Lung (tissue), 12 donors: ENCODE data around the gene TMEM229A. TPM values are rescaled to one million over a fixed set of nuclear protein-coding genes. Genes with fewer than 3 reads are reported as not detected.

Experiments
- ATAC-seq: fragments of 200-7000 bp; cut with Tn5 transposase; one replicate; pipeline ENCODE4 v1.9.1; 2020; ENCODE audit warnings: moderate number of reproducible peaks; ENCODE audit not compliant: insufficient read depth, low FRiP score
- DNase-seq, 3 donors: peaks; one replicate each; pipeline ENCODE4 v3.0.0-alpha.2; 2013 to 2017
- H3K27ac ChIP-seq, 2 donors: one replicate each; pipeline ENCODE4 v1.5.1; 2013; ENCODE audit warnings: mild to moderate bottlenecking in 2 of 2, moderate library complexity in 2 of 2, control low read depth in 1 of 2, inconsistent platforms in 1 of 2, low read depth in 1 of 2, low read length in 1 of 2
- H3K27me3 ChIP-seq, 3 donors: one replicate each; pipeline ENCODE4 v1.5.1; 2013; ENCODE audit warnings: low read length in 2 of 3; ENCODE audit not compliant: control insufficient read depth in 3 of 3, insufficient read depth in 3 of 3
- H3K36me3 ChIP-seq, 4 donors: one replicate each; pipeline ENCODE4 v1.5.1; 2013; ENCODE audit warnings: low read length in 4 of 4, mild to moderate bottlenecking in 1 of 4, moderate library complexity in 1 of 4; ENCODE audit not compliant: control insufficient read depth in 4 of 4, insufficient read depth in 4 of 4
- H3K4me1 ChIP-seq, 5 donors: one replicate each; pipeline ENCODE4 v1.5.1; 2013; ENCODE audit warnings: low read length in 5 of 5, mild to moderate bottlenecking in 2 of 5, moderate library complexity in 1 of 5; ENCODE audit not compliant: control insufficient read depth in 5 of 5, insufficient read depth in 5 of 5
- H3K4me3 ChIP-seq: one replicate; pipeline ENCODE4 v1.5.1; 2013; ENCODE audit warnings: mild to moderate bottlenecking, control low read depth, moderate library complexity
- H3K9ac ChIP-seq, 2 donors: one replicate each; pipeline ENCODE4 v1.5.1; 2013; ENCODE audit warnings: low read length in 2 of 2, control low read depth in 1 of 2; ENCODE audit not compliant: insufficient read depth in 1 of 2
- H3K9me3 ChIP-seq, 4 donors: one replicate each; pipeline ENCODE4 v1.5.1; 2013; ENCODE audit warnings: low read length in 3 of 4, mild to moderate bottlenecking in 1 of 4, moderate library complexity in 1 of 4; ENCODE audit not compliant: control insufficient read depth in 4 of 4, insufficient read depth in 3 of 4
- WGBS, 2 donors: extraction: QIAGEN DNeasy Blood & Tissue Kit; methylation state at CpG; one replicate each; pipeline ENCODE4 v1.1.7; 2013; 5-methylcytosine and 5-hydroxymethylcytosine counted together
- polyA plus RNA-seq, 2 donors: library from polyadenylated mRNA; stranded (reverse); fragments of 200-250 nt; gene quantifications; one replicate each; pipeline ENCODE4 v1.2.1, GENCODE V29; 2013
- total RNA-seq, 2 donors: library from RNA; depleted of rRNA in 1 of 2; stranded (reverse); fragments of >200 nt in 1 of 2; gene quantifications; one replicate each; pipeline ENCODE4 v1.2.1, GENCODE V29; 2014 to 2021
- TF ChIP-seq, protein P1 (sequence below): IDR thresholded peaks from 2 replicates; pipeline ENCODE4 v1.5.1; 2012; ENCODE audit warnings: mild to moderate bottlenecking; ENCODE audit errors: control extremely low read depth, extremely low read depth
- donor health status: control.
- donor health status: control.
- donor health status: Bipolar disorder and iron deficiency.
- donor health status: healthy.
- donor health status: DM: yes; HTN: yes; CAD: no.

The TMEM229A gene
- total and polyA plus RNA-seq, 4 donors = 0.34 TPM; not detected in 3

DNA sequence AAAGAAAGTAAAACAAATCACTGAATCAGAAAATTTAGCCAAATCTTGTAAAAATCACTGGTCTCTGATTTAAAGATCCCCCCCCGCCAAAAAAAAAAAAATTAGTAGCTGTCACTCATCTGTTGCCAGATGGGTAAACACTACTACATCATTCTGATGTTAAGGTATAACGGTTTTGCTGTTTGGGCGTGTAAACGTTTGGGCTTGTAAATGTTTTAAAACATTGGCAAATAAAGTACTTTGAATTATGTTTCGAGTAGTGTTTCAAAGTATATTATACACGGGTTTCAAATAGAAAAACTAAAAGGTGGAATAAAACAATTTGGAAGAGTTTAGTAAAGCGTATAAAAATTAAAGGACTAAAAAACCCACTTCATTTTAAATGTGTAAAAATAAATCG is 1.5 kb downstream of the TMEM229A start:
- no peak overlapping the region for H3K9ac ChIP-seq
- peaks cover 12 to 28% (median 12%) of the 10 kb centered on the region in 3 donors for H3K27me3 ChIP-seq
- peaks cover 0 to 9% (median 0%) of the 10 kb centered on the region in 4 donors for H3K9me3 ChIP-seq
- no peak for ATAC-seq
- H3K4me3 ChIP-seq = no peak overlapping the region
- H3K36me3 ChIP-seq = no peaks in the 10 kb centered on the region
- no peak overlapping the region for H3K27ac ChIP-seq
- TF ChIP-seq, protein P1, sequence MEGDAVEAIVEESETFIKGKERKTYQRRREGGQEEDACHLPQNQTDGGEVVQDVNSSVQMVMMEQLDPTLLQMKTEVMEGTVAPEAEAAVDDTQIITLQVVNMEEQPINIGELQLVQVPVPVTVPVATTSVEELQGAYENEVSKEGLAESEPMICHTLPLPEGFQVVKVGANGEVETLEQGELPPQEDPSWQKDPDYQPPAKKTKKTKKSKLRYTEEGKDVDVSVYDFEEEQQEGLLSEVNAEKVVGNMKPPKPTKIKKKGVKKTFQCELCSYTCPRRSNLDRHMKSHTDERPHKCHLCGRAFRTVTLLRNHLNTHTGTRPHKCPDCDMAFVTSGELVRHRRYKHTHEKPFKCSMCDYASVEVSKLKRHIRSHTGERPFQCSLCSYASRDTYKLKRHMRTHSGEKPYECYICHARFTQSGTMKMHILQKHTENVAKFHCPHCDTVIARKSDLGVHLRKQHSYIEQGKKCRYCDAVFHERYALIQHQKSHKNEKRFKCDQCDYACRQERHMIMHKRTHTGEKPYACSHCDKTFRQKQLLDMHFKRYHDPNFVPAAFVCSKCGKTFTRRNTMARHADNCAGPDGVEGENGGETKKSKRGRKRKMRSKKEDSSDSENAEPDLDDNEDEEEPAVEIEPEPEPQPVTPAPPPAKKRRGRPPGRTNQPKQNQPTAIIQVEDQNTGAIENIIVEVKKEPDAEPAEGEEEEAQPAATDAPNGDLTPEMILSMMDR = no peak
- peaks cover 0 to 17% (median 5%) of the 10 kb centered on the region in 5 donors for H3K4me1 ChIP-seq
- DNase-seq = peak in 1 of 3 donors; percentile 12
- 30 to 39% methylated on average over 8 of the region's 8 CpGs for WGBS, 2 donors

DNA sequence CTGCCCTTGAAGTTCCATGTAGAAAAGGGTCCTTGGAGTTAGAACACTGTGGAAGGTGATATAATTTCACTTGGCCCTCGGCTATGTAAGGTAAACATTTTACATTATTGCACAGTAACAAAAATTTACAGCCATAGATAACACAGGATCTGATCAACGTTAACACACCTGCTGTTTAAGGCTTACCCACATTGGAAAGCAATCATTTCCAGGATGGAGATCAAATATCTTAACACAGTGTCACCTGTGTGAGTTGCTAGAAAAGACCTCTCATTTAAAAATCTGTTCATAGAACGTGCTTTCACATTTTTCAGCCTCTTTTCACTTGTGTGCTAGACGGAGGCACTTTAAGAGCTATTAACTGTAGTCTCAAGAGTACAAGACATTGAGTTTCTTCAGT is 1.9 kb downstream of the TMEM229A start:
- H3K9me3 ChIP-seq = peaks cover 0 to 9% (median 0%) of the 10 kb centered on the region in 4 donors
- H3K27ac ChIP-seq = no peak overlapping the region
- no peak overlapping the region for H3K4me3 ChIP-seq
- 50 to 52% methylated on average over 4 of the region's 4 CpGs for WGBS, 2 donors
- DNase-seq = no peak
- ATAC-seq = no peak
- H3K4me1 ChIP-seq = peaks cover 0 to 17% (median 5%) of the 10 kb centered on the region in 5 donors
- peaks cover 12 to 25% (median 12%) of the 10 kb centered on the region in 3 donors for H3K27me3 ChIP-seq
- TF ChIP-seq, protein P1 = no peak
- no peaks in the 10 kb centered on the region for H3K36me3 ChIP-seq
- no peak overlapping the region for H3K9ac ChIP-seq

DNA sequence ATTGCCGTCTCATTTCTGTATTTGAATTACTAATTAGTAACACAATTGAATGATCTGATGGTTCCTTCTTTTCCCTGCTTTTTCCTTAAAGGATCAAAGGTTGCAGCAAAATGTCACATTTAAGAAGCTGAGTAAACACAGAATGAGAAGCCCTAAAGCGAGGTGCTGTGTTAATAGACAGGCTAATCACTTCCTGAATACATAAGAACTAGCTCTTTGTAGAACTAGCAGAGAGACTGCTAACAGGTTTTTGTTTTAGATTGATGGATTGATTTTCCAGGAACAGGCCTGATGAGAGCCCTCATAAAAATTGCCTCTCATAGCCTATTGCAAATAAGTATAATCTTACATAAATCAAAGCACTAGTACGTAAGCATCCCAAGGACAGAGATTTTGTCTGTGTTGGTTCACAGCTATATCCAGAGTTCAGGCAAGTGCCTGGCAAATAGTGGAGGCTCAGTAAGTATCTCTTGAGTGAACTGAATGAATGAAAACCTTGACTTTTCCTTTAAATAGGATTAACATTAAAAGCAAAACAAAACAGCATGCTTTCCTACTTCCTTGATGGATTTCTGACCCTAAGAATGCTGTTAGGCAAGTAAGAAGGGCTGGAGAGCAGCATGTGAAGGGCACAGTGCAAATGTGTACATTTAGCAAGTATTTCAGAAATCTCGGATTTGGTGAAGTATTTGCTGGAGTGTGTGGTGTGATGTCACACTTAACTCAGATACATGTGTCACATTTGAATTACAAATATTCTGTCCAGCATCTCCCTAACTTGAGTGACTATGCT is 3.3 kb downstream of the TMEM229A start:
- no peak for ATAC-seq
- peaks cover 0 to 17% (median 5%) of the 10 kb centered on the region in 5 donors for H3K4me1 ChIP-seq
- TF ChIP-seq, protein P1 = no peak
- no peak overlapping the region for H3K9ac ChIP-seq
- H3K36me3 ChIP-seq = no peaks in the 10 kb centered on the region
- no peak overlapping the region for H3K27ac ChIP-seq
- DNase-seq = peak; percentile 19 to 58 (median 38)
- peaks cover 12 to 18% (median 12%) of the 10 kb centered on the region in 3 donors for H3K27me3 ChIP-seq
- no peak overlapping the region for H3K4me3 ChIP-seq
- peaks cover 0 to 9% (median 0%) of the 10 kb centered on the region in 4 donors for H3K9me3 ChIP-seq
- WGBS, 2 donors = 60 to 62% methylated on average over 4 of the region's 4 CpGs
